ENCODE results near the gene MARK1. TPM values are rescaled to one million over a fixed set of nuclear protein-coding genes. Genes with fewer than 3 reads are reported as not detected.
A peak's percentile ranks its signal among the peaks of the same experiment; 100 is the strongest.

The MARK1 gene
- total and polyA plus RNA-seq, 2 of the 13 experiments (the other 11 are each of a cell fraction or from before 2014, with no cell fraction given): not detected

DNA sequence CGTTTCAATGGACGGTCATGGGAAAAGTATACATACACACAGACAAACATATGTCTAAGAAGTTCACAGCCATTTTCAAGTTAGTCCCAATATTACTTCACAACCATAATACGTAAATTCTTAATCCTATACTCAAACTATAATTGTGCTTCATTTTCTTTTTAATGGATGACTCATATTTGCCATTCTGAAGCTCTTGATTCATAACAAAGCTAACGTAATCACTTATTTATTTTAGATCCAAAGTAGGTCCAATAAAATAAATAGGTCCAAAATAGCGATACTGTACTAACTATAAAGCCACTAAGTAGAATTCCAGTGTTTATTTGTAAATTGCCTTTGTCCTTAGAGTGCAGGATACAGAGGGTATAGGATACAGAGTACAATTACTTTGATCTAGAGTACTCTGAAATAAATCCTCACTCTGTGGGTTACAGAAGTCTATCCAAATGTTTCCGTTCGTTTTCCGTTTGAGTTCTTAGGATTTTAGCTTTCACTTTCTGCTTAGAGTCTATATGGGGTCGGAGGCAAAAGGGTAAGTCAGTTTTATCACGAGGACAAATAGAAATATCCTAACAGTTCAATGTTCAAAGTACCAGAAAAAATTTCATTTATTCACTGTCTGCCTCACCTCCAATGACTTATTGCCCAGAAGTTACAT lies 153.4 kb downstream of the MARK1 start:
- FAIRE-seq (peak; percentile 34), DNase-seq (ENCODE audit: low spot score) (no peak), ATAC-seq (no peak)
- H3K4me3 ChIP-seq (replicated peaks in 1 of 3; ENCODE audit: insufficient read depth in 1 of 3, low read depth in 2 of 3, low read length in 3 of 3): peak overlapping the region; percentile 23 to 49 (median 26); a peak in 5 of 6 replicates
- H3K79me2 ChIP-seq (ENCODE audit: insufficient read depth, low read length): no peaks in the 10 kb centered on the region
- in situ Hi-C loops (cut with HindIII; ENCODE audit: extremely low pct_ligation_motif_present, low pct_unique_long_range_greater_than_20kb) (no loop called here), intact Hi-C loops (cut with micrococcal nuclease; ENCODE audit: unreplicated experiment) (no loop called here)
- TF ChIP-seq, protein P1, sequence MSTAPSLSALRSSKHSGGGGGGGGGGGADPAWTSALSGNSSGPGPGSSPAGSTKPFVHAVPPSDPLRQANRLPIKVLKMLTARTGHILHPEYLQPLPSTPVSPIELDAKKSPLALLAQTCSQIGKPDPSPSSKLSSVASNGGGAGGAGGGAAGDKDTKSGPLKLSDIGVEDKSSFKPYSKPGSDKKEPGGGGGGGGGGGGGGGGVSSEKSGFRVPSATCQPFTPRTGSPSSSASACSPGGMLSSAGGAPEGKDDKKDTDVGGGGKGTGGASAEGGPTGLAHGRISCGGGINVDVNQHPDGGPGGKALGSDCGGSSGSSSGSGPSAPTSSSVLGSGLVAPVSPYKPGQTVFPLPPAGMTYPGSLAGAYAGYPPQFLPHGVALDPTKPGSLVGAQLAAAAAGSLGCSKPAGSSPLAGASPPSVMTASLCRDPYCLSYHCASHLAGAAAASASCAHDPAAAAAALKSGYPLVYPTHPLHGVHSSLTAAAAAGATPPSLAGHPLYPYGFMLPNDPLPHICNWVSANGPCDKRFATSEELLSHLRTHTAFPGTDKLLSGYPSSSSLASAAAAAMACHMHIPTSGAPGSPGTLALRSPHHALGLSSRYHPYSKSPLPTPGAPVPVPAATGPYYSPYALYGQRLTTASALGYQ (CRISPR knock-in tag; IDR thresholded peaks at IDR 0.05): no peak
- no peak for TF ChIP-seq RFXAP (CRISPR knock-in tag; IDR thresholded peaks at IDR 0.05; ENCODE audit: borderline replicate concordance)
- TF ChIP-seq CAMTA2 (CRISPR knock-in tag; IDR thresholded peaks at IDR 0.05; ENCODE audit: borderline replicate concordance): no peak
- TF ChIP-seq, protein P2, sequence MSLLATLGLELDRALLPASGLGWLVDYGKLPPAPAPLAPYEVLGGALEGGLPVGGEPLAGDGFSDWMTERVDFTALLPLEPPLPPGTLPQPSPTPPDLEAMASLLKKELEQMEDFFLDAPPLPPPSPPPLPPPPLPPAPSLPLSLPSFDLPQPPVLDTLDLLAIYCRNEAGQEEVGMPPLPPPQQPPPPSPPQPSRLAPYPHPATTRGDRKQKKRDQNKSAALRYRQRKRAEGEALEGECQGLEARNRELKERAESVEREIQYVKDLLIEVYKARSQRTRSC (CRISPR knock-in tag; IDR thresholded peaks at IDR 0.05; ENCODE audit: low read depth): no peak
- TF ChIP-seq, protein P3, sequence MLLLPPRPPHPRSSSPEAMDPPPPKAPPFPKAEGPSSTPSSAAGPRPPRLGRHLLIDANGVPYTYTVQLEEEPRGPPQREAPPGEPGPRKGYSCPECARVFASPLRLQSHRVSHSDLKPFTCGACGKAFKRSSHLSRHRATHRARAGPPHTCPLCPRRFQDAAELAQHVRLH (CRISPR knock-in tag; IDR thresholded peaks at IDR 0.05; ENCODE audit: borderline replicate concordance, low read depth): no peak
- no peak for TF ChIP-seq ZNF225 (CRISPR knock-in tag; IDR thresholded peaks at IDR 0.05)
- no peak for TF ChIP-seq CC2D1A (CRISPR knock-in tag; IDR thresholded peaks at IDR 0.05)
- TF ChIP-seq, protein P4, sequence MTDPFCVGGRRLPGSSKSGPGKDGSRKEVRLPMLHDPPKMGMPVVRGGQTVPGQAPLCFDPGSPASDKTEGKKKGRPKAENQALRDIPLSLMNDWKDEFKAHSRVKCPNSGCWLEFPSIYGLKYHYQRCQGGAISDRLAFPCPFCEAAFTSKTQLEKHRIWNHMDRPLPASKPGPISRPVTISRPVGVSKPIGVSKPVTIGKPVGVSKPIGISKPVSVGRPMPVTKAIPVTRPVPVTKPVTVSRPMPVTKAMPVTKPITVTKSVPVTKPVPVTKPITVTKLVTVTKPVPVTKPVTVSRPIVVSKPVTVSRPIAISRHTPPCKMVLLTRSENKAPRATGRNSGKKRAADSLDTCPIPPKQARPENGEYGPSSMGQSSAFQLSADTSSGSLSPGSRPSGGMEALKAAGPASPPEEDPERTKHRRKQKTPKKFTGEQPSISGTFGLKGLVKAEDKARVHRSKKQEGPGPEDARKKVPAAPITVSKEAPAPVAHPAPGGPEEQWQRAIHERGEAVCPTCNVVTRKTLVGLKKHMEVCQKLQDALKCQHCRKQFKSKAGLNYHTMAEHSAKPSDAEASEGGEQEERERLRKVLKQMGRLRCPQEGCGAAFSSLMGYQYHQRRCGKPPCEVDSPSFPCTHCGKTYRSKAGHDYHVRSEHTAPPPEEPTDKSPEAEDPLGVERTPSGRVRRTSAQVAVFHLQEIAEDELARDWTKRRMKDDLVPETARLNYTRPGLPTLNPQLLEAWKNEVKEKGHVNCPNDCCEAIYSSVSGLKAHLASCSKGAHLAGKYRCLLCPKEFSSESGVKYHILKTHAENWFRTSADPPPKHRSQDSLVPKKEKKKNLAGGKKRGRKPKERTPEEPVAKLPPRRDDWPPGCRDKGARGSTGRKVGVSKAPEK (CRISPR knock-in tag; IDR thresholded peaks at IDR 0.05; ENCODE audit: borderline replicate concordance): no peak
- no peak for TF ChIP-seq HNRNPH1 (optimal IDR thresholded peaks at IDR 0.05; ENCODE audit: low read depth, low read length)
- no peak for TF ChIP-seq ZNF382 (CRISPR knock-in tag; IDR thresholded peaks at IDR 0.05; ENCODE audit: borderline replicate concordance)
- no peaks in the 10 kb centered on the region; a peak in 1 of 5 replicates for H3K27me3 ChIP-seq (ENCODE audit: control insufficient read depth in 1 of 2, insufficient read depth in 2 of 2, low read length in 2 of 2)
- no peak overlapping the region for H3K9ac ChIP-seq (ENCODE audit: insufficient read depth, low read depth, low read length)
- H3K9me3 ChIP-seq (ENCODE audit: low read length): no peaks in the 10 kb centered on the region
- no peaks in the 10 kb centered on the region for H4K20me1 ChIP-seq (ENCODE audit: insufficient read depth, low read length)
- H3K27ac ChIP-seq (ENCODE audit: extremely low read length, insufficient read depth, low read length): no peak overlapping the region
- WGBS (ENCODE audit: low lambda C conversion rate): 17% methylated on average over 10 of the region's 10 CpGs
- ChIA-PET CTCF (ENCODE audit: low intra/inter-chr PET ratio, low total read pairs) (interaction anchor here (0.9 to 4.1 kb wide), 3 partner anchors 9 to 94 kb away, joined by 3 to 58 read pairs (median 23); partner anchors contain the start of gene C1orf115), POLR2A (interaction anchor here (0.6 to 0.7 kb wide), 2 partner anchors 16 to 409 kb away, joined by 3 read pairs; partner anchors contain the start of gene RAB3GAP2)
- BruUV-seq (replicated peaks): no TSS peak
- peak overlapping the region; percentile 54 for H3K4me2 ChIP-seq (ENCODE audit: low read depth, low read length)
- H3K36me3 ChIP-seq (replicated peaks in 1 of 2; ENCODE audit: control insufficient read depth in 1 of 2, insufficient read depth in 2 of 2, low read length in 2 of 2): no peaks in the 10 kb centered on the region
- peaks cover 12% of the 10 kb centered on the region for H3K4me1 ChIP-seq (ENCODE audit: insufficient read depth, low read length)
- peak overlapping the region; percentile 82 for H2AFZ ChIP-seq (ENCODE audit: low read length)
